Limb (tissue), 2 donors: ENCODE measurements around the gene KRT1.
"Not testable (repeated sequence)": the region's sequence is repeated elsewhere in the genome, so short reads cannot be mapped to it uniquely, and the experiment has no call there.

ENCODE experiments used
- DNase-seq, 2 donors: peaks; one replicate each; pipeline ENCODE4 v3.0.0-alpha.2; 2016; ENCODE audit errors: extremely low spot score in 2 of 2

KRT1 gene

DNA sequence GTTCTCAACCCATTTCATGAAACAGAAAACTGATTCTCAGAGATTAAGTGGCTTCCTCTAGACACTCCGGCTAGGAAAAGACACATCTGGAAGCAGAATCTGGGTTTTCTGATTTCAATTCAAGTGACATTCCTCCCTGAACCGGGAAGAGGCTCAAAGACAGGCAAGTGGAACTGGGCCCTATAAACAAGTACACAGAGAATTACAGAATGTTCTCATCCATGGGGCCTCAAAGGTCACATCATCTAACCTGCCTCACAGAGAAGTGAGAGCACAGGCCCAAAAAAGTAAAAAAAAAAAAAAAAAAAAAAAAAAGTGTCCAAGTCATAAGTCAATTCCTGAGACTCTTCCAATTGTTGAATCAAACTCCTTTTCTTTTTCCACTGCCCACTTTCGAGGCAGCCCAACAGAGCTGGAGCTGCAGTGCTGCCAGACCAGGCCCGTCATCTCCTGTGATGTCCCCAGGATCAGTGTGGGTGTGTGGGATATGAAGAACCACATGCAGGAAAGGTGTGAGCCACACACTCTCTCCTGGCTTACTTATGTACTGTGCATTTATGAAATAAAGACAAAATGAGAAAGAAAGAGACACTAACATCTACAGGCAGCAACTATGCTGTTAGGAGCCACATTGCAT is 2.8 kb upstream of the KRT1 start:
- no peak for DNase-seq

DNA sequence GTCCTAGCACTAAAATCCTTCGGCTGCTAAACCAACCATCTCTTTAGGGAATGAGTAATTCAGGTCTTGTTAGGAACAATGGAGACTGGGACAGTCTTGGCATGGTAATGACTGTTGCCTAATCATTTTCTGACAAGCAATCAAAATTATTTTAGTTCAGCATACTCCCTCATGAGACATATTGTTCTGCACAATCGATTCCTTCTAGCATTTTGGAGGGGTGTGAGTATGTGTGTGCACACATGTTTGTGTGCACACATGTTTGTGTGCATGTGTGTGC is 2.1 kb upstream of the KRT1 start:
- DNase-seq = no peak

DNA sequence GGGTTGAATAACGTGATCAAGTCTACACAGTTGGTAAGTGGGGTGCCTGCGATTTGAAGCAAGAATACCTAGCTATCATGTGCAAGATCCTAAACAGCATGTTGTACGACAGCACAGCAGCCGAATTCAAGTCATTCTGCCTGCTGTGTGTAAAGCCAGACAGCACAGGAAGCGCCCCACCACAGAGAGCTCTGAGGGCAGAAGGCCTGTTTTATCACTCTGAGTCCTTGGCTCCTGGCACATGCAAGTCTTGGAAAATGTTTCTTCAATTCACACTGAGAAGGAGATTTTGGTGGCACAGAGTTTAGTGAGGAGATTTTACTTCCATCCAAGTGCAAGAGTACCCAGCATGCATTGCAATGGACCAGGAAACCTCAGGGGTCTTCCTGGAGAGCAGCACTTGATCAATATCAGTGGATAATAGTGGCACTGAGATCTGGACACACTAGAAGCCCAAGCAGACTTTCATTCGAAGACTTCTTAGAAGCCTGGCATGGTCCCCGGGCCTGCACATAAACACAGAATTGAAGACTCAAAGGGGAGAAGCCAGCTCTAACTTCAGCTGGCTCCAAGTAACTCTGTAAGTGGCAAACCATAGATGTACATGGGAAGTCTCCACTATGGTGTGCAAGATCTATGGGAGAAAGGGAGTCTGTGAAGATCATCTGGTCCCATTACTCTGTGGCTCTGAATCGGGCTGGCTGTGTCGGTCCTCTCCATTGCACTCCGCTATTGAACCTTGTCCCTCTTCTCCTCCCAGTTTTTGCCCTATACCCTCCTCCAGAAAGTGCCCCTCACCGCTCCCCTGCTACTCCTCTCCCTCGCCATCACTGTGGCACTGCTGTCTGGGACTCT is 1.5 kb upstream of the KRT1 start:
- DNase-seq = no peak

DNA sequence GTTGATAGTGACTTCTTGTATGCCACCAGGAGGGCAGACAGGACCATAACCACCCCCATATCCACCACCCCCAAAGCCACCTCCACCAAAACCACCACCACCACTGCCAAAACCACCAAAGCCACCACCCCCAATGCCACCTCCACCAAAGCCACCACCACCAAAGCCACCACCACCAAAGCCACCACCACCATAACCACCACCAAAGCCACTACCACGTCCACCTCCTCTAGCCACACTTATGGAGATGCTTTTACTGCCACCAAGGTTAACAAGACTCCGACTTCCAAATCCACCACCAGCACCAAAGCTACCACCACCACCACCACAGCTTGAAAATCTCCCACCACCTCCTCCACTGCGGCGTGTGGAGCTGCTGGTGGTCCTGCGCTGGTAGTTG is 332 bp downstream of the KRT1 start:
- DNase-seq = no peak

DNA sequence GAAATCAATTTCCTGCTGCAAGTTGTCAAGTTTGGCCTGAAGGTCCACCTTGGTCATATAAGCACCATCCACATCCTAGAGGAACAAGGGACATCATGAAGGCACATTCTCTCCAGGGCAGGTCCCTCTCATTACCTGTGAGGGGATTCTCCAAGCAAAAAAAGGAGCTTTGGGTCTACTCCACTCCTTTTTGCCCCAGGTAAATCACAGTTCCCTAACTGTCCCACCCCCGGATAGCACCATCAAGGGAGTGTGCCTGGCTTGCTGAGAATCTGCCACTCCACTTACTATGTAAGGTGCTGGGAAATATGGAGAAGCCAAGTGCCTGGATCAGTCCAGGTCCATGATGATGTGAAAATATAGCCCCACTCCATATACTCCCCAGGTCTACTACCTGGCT is 2.5 kb downstream of the KRT1 start:
- DNase-seq = no peak

DNA sequence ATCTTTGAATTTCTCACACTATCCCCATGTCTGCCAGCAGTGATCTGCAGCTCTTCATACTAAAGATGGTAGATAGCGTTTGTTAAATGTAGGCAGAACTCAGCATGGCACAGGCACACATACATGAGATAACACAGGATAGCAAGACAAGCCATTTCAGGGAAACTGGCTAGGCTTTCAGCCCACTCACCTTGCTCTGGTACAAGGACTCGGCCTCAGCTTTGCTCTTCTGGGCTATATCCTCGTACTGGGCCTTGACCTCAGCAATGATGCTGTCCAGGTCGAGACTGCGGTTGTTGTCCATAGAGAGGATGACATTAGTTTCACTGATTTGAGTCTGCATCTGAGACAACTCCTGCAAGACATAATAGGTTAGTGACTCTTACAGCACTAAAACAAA is 3.1 kb downstream of the KRT1 start:
- no peak for DNase-seq

DNA sequence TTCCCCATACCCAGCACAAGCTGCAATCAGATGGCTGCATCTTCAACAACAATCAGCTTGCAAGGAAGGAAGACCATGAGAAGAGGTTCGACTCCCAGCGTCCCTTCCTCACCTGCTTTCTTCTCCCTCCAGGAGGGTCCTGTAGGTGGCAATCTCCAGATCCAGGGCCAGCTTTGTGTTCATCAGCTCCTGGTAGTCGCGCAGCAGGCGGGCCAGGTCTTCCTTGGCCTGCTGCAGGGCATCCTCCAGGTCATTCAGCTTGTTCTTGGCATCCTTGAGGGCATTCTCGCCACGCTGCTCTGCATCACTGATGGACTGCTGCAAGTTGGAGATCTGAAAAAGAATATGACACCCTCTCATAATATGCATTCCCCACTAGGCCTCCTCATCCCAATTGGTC is 4.0 kb downstream of the KRT1 start:
- DNase-seq = no peak

DNA sequence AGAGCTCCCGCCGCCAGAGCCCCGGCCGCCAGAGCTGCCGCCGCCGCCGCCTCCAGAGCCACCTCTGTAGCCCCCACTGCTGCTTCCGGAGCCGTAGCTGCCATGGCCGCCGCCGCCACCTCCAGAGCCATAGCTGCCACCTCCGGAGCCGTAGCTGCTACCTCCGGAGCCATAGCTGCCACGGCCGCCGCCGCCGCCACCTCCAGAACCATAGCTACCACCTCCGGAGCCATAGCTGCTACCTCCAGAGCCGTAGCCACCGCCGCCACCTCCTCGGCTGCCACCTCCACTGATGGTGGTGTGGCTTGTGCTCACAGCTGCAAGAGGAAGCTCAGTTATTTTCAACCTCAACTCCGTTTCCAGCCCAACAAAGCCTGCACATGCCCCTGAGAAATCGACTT is 4.9 kb downstream of the KRT1 start:
- DNase-seq = no peak

DNA sequence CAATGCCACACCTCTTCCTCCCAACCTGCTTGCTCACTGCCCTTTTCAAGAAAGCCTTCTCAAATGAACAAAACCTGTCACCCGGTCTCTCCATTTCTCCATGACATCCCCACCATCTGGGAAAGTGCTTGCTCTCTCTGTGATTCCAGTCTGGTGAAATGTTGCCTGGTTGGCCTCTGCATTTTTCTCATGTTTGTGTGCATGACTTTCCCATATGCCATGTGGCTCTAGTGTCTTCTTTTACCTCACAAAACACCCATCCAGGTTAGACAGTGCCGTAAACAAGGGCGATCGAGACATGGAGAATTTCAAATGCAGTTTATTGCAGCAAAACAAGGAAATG is 5.8 kb downstream of the KRT1 start:
- DNase-seq = no peak

DNA sequence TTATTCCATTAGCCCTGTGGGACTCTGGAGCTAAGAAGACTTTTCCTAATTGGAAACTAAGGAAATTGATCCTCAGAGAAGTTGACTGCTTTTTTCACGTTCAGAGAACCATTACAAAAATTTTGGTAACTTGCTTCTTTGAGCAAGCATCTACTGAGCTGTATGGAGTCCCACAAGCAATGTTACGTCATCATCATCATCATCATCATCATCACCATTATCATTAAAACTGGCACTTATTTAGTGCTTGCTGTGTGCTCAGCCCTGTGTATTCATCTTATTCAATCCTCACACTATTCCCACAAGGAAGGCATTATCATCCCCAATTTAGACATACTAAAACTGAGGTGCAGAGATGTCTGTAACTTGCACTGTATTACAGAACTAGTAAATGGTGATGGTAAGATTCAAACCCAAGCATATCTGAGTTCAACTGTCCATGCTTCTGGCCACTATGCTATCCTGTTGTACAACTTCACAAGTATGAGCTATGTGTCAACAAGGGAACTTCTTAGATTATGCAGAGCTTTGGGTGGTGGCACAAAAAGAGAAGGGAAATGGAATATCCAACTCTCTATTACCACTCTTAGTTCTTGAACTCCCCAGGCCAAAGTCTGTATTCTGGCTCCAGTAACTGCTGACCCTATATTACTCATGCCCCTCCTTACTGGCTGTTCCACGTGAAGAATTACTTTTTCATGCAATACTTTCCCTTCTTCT is 6.3 kb downstream of the KRT1 start:
- DNase-seq = no peak

DNA sequence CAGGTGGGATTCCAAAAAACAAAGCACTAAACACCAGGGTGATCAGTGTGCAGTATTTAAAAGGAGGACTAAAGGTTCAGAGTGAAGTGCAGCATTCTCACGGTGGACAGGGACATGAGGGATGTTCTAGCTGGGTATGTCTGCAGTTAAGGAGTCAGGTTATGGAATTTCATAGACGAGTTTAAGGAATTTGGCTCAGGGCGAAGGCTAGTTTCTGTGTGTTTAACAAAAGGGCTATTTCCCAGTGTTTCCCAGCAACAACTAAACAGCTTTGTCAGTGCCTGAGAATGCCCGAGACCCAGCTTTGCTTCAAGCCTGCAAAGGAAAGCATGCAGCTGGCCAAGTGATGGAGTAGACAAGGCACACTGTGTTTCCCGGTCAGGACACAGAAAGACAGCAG is 7.0 kb downstream of the KRT1 start:
- no peak for DNase-seq

DNA sequence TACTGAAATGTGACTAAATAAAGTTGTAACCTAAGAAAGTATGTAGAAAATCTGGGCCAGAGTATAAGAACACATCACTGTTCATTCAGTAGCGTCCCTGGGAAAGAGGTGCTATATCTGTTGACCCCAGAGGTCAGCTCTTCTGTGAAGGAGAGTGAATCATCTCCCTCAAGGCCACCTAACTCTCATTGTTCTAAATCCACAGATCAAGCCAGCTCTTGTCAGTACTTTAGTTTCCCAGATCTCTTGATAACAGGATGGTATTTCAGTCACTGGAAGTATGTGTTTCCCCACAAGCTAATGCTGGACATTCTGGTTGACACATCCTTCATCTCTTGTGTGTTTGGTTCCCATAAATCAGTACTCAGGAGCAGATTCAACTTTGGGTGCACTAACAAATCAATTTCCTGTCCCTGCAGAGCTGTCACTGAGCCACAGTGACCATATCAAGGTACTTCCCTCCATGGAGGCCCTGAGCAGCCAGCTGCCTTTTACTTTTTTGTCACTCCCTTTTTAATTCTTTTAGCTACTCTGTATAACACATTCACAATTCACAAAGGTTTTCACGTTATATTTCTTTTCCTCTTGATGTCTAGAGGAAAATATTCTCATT is 7.8 kb downstream of the KRT1 start:
- DNase-seq = no peak

DNA sequence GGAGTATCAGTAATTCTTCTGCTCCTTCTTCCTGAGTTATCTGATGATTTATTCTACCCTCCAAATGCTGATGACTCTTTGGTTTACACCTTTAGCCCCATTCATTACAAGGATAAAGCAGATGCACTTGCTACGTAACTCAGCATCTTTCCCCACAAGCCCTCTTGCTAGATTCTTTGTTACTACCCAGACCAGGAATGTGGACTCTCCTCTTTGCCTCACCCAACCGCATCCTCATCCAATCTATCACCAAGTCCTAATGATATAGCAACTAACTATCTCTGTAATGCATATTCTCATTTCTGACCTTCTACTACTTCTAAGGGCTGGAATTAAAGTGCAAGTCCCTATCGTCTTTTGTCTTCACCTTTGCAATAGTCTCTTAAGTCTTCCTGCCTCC is 9.2 kb downstream of the KRT1 start:
- no peak for DNase-seq

DNA sequence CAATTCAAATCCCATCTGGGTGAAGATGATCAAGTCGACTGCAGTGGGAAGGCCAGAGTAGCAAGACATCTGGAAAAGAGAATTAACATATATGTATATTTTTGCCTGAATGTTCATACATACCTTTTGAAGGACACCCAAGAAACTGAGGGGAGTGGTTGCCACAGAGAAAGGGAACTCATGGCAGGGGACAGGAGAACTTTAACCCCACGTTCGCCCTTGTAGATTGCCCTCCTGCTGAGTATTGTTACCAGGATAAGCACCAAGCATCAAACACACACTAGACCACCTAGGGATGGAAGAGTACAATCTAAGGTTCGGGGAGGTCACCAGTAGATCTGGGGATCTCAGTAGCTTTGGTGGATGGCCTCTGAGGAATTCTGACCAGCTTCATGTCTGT is 9.7 kb downstream of the KRT1 start:
- no peak for DNase-seq

DNA sequence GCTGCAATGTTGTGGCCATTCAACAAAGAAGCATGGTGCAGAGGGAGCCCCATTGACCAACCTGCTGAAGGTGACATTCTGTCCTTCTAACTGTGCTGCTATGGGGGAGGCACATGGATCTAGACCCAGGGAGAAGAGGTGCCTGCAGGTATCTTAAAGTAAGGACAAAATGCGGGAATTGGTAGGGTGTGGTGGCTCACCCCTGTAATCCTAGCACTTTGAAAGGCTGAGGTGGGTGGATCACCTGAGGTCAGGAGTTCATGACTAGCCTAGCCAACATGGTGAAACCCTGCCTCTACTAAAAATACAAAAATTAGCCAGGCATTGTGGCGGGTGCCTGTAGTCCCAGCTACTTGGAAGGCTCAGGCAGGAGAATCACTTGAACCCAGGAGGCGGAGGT is 10.3 kb downstream of the KRT1 start:
- DNase-seq = not testable (repeated sequence)

DNA sequence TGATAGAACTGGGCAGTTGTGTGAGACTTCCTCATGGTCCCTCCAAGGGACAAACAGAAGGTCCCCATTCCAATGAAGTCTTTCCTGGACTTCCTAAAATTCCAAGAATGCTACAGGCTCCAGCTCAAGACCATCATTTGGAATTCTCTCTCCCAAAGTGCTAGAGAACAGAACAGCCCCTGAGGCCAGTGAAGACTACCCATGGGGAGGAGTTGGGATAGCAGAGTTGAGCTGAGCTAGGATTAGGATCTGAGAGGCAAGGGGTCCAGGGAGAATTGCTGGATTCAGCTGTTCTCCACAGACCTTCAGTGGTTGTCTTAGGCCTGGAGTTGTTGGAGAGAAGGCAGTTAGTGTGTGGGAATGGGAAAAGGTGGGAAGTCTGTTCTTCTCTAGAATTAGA is 10.8 kb downstream of the KRT1 start:
- no peak for DNase-seq

DNA sequence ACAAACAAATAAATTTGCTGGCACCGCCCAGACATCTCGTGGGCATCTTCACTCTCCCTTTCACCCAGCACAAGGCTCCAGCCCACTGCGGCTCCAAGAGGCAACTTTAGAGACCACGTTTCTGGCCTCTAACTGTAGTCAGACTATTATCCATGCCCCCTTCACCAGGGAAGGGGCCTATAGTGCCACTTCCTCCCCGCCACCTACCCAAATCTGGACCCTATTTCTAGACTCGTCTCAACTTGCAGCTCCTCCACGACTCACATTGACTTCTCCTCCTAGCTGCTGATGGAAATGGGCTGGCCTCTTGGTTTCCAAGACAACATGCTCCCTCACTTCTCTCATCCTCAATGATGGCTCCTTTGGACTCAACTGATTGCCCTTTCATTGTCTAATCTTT is 12.3 kb downstream of the KRT1 start:
- DNase-seq = no peak

DNA sequence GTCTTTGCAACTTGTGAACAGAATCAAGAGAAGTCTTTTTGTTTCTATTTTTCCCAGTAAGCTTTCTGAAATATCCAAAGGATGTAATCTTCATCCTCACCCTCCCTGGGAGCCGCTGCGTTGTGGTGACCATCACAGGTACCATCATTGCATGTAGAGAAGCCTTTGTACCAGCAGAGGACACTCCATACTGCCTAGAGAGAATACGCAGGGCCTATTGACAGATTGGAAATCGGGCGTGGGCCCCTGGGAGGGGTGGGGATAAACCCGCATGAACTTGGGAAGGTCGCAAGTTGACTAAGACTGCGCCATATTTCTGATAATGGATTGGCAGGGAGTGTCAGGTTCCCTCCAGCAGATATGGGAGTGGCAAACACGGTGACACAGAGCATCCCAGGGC is 12.7 kb downstream of the KRT1 start:
- DNase-seq = no peak

DNA sequence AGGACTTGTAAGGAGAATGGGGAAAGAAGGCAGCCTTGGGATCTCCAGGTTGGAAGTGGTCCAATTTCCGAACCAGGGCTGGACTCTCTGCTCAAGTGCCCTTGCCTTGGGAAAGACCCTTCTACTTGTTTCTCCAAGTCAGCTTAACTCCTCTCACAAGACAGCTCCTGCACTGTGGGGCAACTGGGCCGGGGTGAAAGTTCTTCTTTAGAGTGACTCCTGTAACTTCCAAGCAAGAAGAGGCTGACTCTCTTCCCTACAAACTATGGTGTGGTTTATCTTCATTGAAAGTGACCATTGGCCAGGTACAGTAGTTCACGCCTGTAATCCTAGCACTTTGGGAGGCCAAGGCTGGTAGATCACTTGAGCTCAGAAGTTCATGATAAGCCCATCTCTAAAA is 13.7 kb downstream of the KRT1 start:
- no peak for DNase-seq

DNA sequence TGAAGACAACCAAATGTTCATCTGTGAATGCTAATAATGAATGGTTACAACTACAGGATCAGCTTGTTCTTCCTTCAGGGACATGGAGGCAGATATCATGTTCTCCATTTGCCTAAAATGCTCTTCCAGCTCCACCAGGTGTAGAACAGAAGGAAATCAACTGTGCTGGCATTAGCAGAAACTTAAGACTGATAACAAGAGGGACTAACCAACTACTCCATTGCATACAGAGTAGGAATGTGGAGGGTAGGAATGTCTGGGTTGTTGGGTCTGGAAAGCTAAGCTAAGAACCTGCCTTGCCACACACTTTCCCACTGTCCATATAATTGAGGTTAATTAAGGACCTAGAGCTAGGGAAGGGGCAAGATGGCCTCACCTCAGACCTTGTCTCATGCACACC is 16.8 kb downstream of the KRT1 start:
- no peak for DNase-seq

DNA sequence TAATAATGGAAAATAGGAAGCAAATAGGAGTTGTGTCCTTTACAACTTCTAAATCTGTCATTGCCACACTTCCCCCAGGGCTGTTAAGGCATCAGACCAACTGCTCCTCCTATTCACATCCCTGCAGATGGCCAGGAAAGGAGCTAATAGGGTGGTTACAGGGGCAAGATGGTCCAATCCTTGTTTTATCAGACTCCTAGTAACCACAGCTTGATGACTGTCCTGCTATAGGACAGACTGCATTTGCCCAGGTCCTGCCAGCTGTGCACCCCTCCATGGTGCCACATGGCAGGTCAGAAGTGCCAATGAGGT is 17.3 kb downstream of the KRT1 start:
- DNase-seq = no peak

DNA sequence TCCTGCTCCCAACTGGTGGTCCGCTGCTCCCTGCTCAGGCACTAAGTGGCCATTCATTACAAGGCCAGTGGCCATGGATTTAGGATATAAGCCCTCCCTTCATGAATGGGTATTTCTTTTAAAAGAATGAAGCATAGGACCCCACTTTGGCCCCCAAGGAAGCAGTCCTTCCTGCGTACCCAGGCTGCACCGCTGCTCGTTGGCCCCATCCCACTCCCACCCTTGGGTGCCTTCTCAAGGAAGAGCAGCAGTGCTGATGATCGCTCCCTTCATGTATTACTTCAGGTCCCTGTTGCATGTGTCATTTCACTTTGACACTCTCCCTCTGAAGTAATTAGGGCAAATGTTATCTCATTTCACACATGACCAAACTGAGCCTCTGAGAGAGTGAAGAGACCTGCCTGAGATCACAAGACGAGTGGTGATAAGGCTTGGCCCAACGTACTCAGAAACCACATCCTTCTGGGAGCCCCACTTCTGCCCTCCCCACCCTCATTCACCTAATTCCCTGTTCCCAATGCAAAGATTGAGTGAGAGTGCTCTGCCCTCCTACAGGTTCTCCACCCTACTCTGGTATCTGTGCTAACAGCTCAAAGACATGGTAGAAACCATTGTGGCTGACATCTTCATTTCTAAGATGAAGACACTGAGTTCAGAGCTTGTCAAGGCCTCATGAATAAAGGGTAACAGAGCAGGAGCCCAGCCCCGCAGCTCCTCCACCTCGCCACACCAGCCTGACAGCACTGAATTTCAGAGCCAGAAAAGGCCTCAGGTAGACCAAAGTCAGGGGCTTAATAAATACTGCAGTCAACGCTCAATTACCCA is 17.9 kb downstream of the KRT1 start:
- no peak for DNase-seq
